ENCODE results near the gene MYO15B.

The MYO15B gene

DNA sequence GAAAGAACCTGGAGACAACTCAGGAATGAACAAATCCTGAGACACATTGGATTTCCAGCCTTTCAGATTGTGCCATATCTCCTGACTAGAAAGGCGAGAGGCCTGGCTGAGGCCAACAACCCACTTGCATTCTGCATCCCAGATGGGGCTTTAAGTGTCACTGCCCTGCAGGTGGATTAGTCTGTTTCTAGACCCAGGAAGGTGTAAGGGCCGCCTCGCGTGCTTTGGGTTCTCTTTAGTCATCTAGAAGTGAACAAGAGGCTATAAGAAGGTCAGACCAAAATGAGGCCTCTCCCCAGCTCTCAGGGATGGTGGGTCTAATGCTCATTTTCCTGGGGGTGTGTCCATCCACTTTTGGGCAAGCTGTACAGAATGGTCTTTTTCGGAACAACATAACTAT lies 84.4 kb downstream of the MYO15B start:
- DNase-seq, result no peak

DNA sequence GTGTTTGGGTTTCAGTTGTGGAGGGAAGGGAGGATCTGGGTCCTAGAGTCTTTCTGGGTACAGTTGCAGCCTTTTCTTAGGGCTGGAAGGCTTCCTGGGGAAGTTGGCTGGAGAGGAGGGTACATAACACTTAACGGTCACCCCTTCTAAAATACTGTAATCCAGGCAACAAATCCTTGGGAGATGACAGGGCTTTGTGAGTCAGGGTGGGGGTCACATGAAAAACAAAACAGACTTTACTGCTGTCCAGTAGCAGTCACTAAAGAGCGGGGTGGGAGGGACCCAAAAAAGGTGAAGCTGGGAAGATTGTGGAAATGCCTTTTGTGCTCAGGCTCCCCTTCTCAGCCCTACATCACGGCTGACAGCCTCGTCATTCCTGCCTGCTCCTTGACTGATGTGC lies 85.9 kb downstream of the MYO15B start:
- no peak for DNase-seq

Measured in NCI-H2171 (cell line).